ENCODE data around the gene TENT4A.

Gene TENT4A

GRCh38 chr5:6702633-6703032, 10.6 kb upstream of the TENT4A start:
- POLR2A ChIA-PET = no interaction called here
- no peak for DNase-seq (ENCODE audit: extremely low spot score)
- CTCF ChIA-PET = no interaction called here
- no peak for TF ChIP-seq CTCF (IDR thresholded peaks at IDR 0.05; ENCODE audit: control extremely low read depth, extremely low read depth, low read depth, missing control alignments)

- CTCF ChIA-PET = interaction anchor here (1.4 kb wide), 1 partner anchor 41 kb away, joined by 4 read pairs; no protein-coding TSS in a partner anchor
These were observed 9.4 kb upstream of the TENT4A start for GRCh38 chr5:6703806-6704205.

GRCh38 chr5:6704361-6704851, 8.8 kb upstream of the TENT4A start:
- CTCF ChIA-PET = interaction anchor here (1.0 to 1.4 kb wide), 2 partner anchors 9 to 41 kb away, joined by 4 read pairs; no protein-coding TSS in a partner anchor
- TF ChIP-seq CTCF (IDR thresholded peaks at IDR 0.05; ENCODE audit: control extremely low read depth, extremely low read depth, low read depth, missing control alignments) = no peak
- POLR2A ChIA-PET = no interaction called here
- no peak for DNase-seq (ENCODE audit: extremely low spot score)

More at GRCh38 chr5:6703806-6704205, 9.4 kb upstream of the TENT4A start:
- POLR2A ChIA-PET = no interaction called here
- TF ChIP-seq CTCF (IDR thresholded peaks at IDR 0.05; ENCODE audit: control extremely low read depth, extremely low read depth, low read depth, missing control alignments) = no peak
- no peak for DNase-seq (ENCODE audit: extremely low spot score)

GRCh38 chr5:6705088-6705487, 8.1 kb upstream of the TENT4A start:
- TF ChIP-seq CTCF (IDR thresholded peaks at IDR 0.05; ENCODE audit: control extremely low read depth, extremely low read depth, low read depth, missing control alignments) = no peak
- CTCF ChIA-PET = interaction anchor here (1.0 to 1.4 kb wide), 2 partner anchors 9 to 40 kb away, joined by 4 read pairs; no protein-coding TSS in a partner anchor
- DNase-seq (ENCODE audit: extremely low spot score) = peak; percentile 72
- POLR2A ChIA-PET = no interaction called here

- DNase-seq (ENCODE audit: extremely low spot score) = no peak
- CTCF ChIA-PET = no interaction called here
- POLR2A ChIA-PET = no interaction called here
- no peak for TF ChIP-seq CTCF (IDR thresholded peaks at IDR 0.05; ENCODE audit: control extremely low read depth, extremely low read depth, low read depth, missing control alignments)
These were observed 7.3 kb upstream of the TENT4A start for GRCh38 chr5:6705959-6706358.

- TF ChIP-seq CTCF (IDR thresholded peaks at IDR 0.05; ENCODE audit: control extremely low read depth, extremely low read depth, low read depth, missing control alignments) = no peak
- ChIA-PET POLR2A (no interaction called here), CTCF (no interaction called here)
- DNase-seq (ENCODE audit: extremely low spot score) = no peak
These were observed 5.4 kb upstream of the TENT4A start for GRCh38 chr5:6707852-6708251.

- ChIA-PET POLR2A (no interaction called here), CTCF (no interaction called here)
- no peak for TF ChIP-seq CTCF (IDR thresholded peaks at IDR 0.05; ENCODE audit: control extremely low read depth, extremely low read depth, low read depth, missing control alignments)
- no peak for DNase-seq (ENCODE audit: extremely low spot score)
These were observed 4.4 kb upstream of the TENT4A start for GRCh38 chr5:6708814-6709213.
